GM19193 (cell line): Measurements from ENCODE around the gene TCF15.

Experiments
- POLR2A ChIP-seq: IDR thresholded peaks from 4 replicates; pipeline ENCODE4 v1.6.1; 2011; ENCODE audit not compliant: insufficient read depth, insufficient read length; ENCODE audit errors: extremely low read depth

The TCF15 gene

DNA sequence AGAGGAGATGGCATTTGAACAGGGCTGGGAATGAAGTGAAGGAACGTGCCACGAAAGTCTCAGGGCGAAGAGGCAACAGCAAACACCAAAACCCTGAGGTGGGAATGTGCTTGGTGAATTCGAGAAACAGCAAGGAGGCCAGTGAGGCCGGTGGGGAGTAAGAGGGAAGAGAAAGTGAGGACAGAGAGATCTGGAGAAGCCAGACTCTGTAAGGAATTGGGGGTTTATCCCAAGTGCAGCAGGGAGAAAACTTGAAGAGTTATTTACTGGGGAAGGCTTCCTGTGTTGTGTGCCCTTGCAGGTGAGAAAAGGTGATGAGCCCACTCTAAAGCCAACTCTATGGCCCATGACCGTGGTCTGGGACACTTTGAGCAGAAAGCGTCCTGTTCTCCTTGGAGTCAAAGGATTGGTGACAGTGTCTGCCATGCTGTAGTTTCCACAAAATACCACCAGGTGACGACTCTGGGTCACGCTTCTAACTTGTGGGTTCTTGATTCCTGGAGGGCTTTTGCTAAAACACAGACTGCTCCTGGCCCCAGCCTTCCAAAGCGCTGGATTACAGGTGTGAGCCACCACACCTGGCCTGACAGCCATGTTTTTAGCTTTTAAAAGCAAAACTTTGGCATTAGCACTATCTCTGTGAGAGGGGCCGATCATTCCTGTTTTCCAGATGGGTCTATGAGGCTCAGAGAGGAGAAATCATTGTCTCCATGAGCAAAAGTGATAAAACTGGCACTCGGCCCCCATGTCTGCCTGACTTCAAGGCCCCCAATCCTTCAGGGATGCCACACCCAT is 48.5 kb downstream of the TCF15 start:
- TF ChIP-seq POLR2A: no peak

DNA sequence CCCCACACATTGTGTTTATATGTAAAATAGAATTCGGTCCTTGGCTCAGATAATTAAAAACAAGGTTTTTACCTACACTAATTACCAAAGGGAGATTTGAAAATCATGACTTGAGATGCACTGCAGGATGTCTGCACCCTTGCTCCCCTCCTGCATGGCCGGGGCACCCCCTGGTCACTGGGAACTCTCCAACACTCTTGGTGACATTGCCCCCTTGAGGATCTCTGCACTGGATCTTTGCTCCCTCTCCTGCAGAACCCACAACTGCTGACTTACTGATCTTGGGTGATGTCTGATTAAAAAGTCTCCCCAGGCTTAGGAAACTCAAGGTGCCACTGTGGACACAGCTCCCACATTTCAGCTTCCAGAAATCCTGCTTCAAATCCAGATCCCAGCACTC is 49.4 kb downstream of the TCF15 start:
- no peak for TF ChIP-seq POLR2A

DNA sequence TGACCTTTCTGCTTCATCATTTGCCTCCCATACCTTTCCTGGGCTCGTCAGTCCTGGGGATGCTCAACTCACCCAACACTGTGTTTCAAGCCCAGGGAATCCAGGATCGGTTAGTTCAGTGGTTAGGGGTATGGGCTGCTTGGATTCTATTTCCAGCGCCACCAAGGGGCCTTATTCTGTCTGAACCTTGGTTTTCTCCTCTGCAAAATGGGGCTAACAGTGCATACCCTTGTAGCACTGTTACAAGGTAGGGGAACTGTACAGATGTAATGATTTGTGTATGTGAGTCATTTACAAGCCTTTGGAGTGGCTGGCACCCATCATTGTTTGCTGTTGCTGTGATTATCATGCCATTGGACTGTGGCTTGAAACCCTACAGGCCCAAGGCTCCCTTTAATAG is 52.0 kb downstream of the TCF15 start:
- TF ChIP-seq POLR2A: no peak

DNA sequence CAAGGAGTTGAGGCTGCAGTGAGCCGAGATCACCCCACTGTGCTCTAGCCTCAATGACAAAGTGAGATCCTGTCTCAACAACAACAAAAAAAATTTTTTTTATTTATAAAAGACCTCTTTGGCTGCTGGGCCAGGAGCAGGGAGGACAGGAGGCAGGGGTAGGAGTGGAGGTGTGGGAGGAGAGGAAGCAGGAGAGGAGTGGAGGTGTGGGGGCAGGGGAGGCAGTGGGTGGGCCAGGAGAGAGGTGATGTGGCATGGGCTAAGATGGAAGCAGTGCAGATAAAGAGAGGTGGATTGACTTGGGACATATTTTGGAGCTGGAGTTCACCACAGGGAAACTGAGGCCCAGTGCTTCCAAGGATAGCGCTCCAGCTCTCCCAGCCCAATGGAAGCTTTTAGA is 53.1 kb downstream of the TCF15 start:
- no peak for TF ChIP-seq POLR2A

DNA sequence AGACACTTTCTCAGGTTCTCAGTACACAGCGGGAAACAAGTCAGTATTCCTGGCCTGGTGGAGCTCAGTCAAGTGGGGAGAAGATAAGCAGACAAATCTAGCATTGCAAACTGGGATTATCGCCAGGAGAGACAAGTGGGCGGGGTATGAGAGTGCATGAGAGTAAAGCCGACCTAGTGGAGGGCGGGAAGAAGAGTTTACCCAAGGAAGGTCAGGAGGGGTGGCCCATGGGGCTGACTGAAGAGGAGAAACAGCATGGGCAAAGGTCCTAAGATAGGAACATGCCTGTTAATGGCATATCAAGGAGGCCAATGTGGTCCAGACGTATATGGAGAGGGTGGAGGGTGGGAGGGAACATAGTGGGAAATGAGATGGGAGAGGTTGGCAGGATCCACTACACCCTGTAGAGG is 54.1 kb downstream of the TCF15 start:
- TF ChIP-seq POLR2A: no peak
